ENCODE results near the gene GAGE13. TPM values are rescaled to one million over a fixed set of nuclear protein-coding genes. Genes with fewer than 3 reads are reported as not detected.

Gene GAGE13
- total and polyA plus RNA-seq, 2 of the 8 experiments (the other 6 are each of a cell fraction or from before 2014, with no cell fraction given), result not detected

DNA sequence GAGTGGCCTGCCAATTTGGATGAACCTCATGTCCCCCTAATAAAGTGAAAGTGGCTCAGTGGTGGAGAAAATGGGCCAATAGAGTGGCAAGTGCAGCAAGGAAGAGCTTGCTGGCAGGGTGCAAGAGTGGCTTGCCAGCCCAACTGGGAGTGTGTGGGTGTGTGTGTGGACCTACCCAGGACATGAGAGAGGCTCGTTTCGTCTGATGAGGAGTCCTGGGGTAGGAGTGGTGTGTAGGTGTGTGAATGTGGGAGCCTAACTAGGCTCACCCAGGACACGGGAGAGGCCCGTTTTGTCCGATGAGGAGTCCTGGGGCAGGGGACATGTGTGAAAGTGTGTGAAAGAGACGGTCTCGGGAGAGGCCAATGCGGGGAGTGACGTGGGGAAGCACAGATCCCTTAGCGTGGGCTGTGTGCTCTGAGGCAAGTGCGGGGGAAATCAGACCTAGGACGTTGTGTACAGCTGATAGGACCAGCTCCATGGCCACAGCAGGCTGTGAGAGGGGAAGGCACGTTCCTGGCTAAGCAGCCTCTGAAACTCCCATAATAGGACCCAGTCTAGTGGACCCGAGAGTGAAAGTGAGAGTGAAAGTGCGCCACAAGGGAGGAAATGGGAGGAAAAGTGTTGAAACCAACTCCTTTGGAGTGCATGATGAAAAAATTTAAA, 22.6 kb upstream of the GAGE13 start (continued):
- no peak for TF ChIP-seq RBBP5 (IDR thresholded peaks at IDR 0.05; ENCODE audit: borderline replicate concordance, low read depth, low read length)
